Measurements from ENCODE around the gene IDS.

IDS gene

DNA sequence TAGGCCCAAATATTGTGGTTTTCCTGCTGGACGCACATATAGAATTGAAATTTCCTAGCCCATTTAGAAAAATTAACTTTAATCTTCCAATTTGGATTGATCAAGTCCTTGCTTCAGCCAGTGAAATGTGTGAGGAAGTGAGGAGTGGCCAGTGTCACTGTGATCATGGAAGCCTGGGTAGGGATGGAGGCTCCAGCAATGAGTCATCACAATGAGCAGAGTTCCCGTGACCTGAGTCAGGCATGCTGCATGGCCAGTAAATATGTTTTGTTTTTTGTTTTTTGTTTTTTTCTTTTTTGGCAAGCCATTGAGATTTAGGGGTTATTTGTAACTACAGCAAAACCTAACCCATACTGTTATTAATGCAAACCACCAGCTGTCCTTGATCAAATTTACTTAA is 52.1 kb downstream of the IDS start:
- H3K36me3 ChIP-seq (ENCODE audit: insufficient read depth, low read length): no peaks in the 10 kb centered on the region
- no peak overlapping the region for H3K9ac ChIP-seq (ENCODE audit: low read depth, low read length)
- no peak overlapping the region for H3K4me3 ChIP-seq (ENCODE audit: low read length)

GRCh38 chrX:149433451-149433850 is 71.7 kb downstream of the IDS start:
- Histone ChIP-seq H3K9me3 (replicated peaks; ENCODE audit: low read length) (no peaks in the 10 kb centered on the region), H3K9ac (ENCODE audit: low read depth, low read length) (no peak overlapping the region), H3K4me1 (ENCODE audit: control insufficient read depth, insufficient read depth, low read length) (no peaks in the 10 kb centered on the region), H3K4me2 (ENCODE audit: low read length) (no peak overlapping the region), H3K4me3 (ENCODE audit: low read length) (no peak overlapping the region), H3K27me3 (ENCODE audit: control insufficient read depth, insufficient read depth, low read length) (no peaks in the 10 kb centered on the region), H3K36me3 (ENCODE audit: insufficient read depth, low read length) (no peaks in the 10 kb centered on the region)

More for the DNA sequence above, 52.1 kb downstream of the IDS start:
- Histone ChIP-seq H3K4me1 (ENCODE audit: control insufficient read depth, insufficient read depth, low read length) (peaks cover 11% of the 10 kb centered on the region), H3K4me2 (ENCODE audit: low read length) (no peak overlapping the region), H3K9me3 (replicated peaks; ENCODE audit: low read length) (no peaks in the 10 kb centered on the region), H3K27me3 (ENCODE audit: control insufficient read depth, insufficient read depth, low read length) (no peaks in the 10 kb centered on the region)

GRCh38 chrX:149433051-149433450 is 72.1 kb downstream of the IDS start:
- Histone ChIP-seq H3K4me3 (ENCODE audit: low read length) (no peak overlapping the region), H3K9me3 (replicated peaks; ENCODE audit: low read length) (no peaks in the 10 kb centered on the region), H3K9ac (ENCODE audit: low read depth, low read length) (no peak overlapping the region), H3K27me3 (ENCODE audit: control insufficient read depth, insufficient read depth, low read length) (no peaks in the 10 kb centered on the region), H3K4me1 (ENCODE audit: control insufficient read depth, insufficient read depth, low read length) (no peaks in the 10 kb centered on the region), H3K4me2 (ENCODE audit: low read length) (no peak overlapping the region), H3K36me3 (ENCODE audit: insufficient read depth, low read length) (no peaks in the 10 kb centered on the region)
